HEK293 (cell line): ENCODE data around the gene MRPS2.

ENCODE experiments used
- MEIS1 ChIP-seq: sonication (generic); formaldehyde crosslinking; IDR thresholded peaks from 2 replicates; pipeline ENCODE4 v1.8.1; 2022; ENCODE audit warnings: missing genetic modification reagents, mild to moderate bottlenecking, borderline replicate concordance
- SCRT1 ChIP-seq: fragments of 450-650 bp; formaldehyde crosslinking; IDR thresholded peaks from 2 replicates; pipeline ENCODE4 v1.5.1; 2016; ENCODE audit warnings: missing biosample characterization, missing genetic modification characterization, borderline replicate concordance
- ZBTB21 ChIP-seq: fragments of 450-650 bp; formaldehyde crosslinking; IDR thresholded peaks from 2 replicates; pipeline ENCODE4 v1.5.1; 2017; ENCODE audit warnings: missing biosample characterization, missing genetic modification characterization
- ZBTB7A ChIP-seq: fragments of 450-650 bp; formaldehyde crosslinking; IDR thresholded peaks from 2 replicates; pipeline ENCODE4 v1.5.1; 2016; ENCODE audit warnings: low read depth, missing biosample characterization, missing genetic modification characterization
- ZNF132 ChIP-seq: fragments of 450-650 bp; formaldehyde crosslinking; IDR thresholded peaks from 2 replicates; pipeline ENCODE4 v1.5.1; 2017; ENCODE audit warnings: missing biosample characterization, missing genetic modification characterization, borderline replicate concordance
- ZNF146 ChIP-seq: fragments of 450-650 bp; formaldehyde crosslinking; IDR thresholded peaks from 2 replicates; pipeline ENCODE4 v1.5.1; 2016; ENCODE audit warnings: missing biosample characterization, missing genetic modification characterization
- ZNF174 ChIP-seq: fragments of 450-650 bp; formaldehyde crosslinking; IDR thresholded peaks from 2 replicates; pipeline ENCODE4 v1.5.0; 2017; ENCODE audit warnings: missing biosample characterization, mild to moderate bottlenecking, missing genetic modification characterization
- ZNF214 ChIP-seq: fragments of 450-650 bp; formaldehyde crosslinking; IDR thresholded peaks from 2 replicates; pipeline ENCODE4 v1.5.1; 2017; ENCODE audit warnings: missing biosample characterization, mild to moderate bottlenecking, missing genetic modification characterization, borderline replicate concordance
- ZNF223 ChIP-seq: fragments of 450-650 bp; formaldehyde crosslinking; IDR thresholded peaks from 2 replicates; pipeline ENCODE4 v1.5.1; 2016; ENCODE audit warnings: missing biosample characterization, missing genetic modification characterization
- ZNF292 ChIP-seq: fragments of 450-650 bp; formaldehyde crosslinking; IDR thresholded peaks from 2 replicates; pipeline ENCODE4 v1.5.1; 2016; ENCODE audit warnings: low read depth, missing biosample characterization, missing genetic modification characterization, borderline replicate concordance
- ZNF350 ChIP-seq: fragments of 450-650 bp; formaldehyde crosslinking; IDR thresholded peaks from 2 replicates; pipeline ENCODE4 v1.5.0; 2017; ENCODE audit warnings: missing biosample characterization, mild to moderate bottlenecking, missing genetic modification characterization
- ZNF423 ChIP-seq: fragments of 450-650 bp; formaldehyde crosslinking; IDR thresholded peaks from 2 replicates; pipeline ENCODE4 v1.5.1; 2016; ENCODE audit warnings: missing biosample characterization, missing genetic modification characterization
- ZNF426 ChIP-seq: fragments of 450-650 bp; formaldehyde crosslinking; IDR thresholded peaks from 2 replicates; pipeline ENCODE4 v1.5.1; 2017; ENCODE audit warnings: missing biosample characterization, missing genetic modification characterization, mild to moderate bottlenecking, inconsistent platforms, moderate library complexity
- ZNF501 ChIP-seq: fragments of 450-650 bp; formaldehyde crosslinking; IDR thresholded peaks from 2 replicates; pipeline ENCODE4 v1.5.1; 2016; ENCODE audit warnings: missing biosample characterization, missing genetic modification characterization
- ZNF549 ChIP-seq: fragments of 450-650 bp; IDR thresholded peaks from 2 replicates; pipeline ENCODE4 v1.5.1; 2018; ENCODE audit warnings: missing biosample characterization, missing genetic modification characterization, mild to moderate bottlenecking, inconsistent platforms, moderate library complexity
- TF ChIP-seq, protein P1 (sequence below): fragments of 450-650 bp; formaldehyde crosslinking; IDR thresholded peaks from 2 replicates; pipeline ENCODE4 v1.5.1; 2016; ENCODE audit warnings: missing biosample characterization, missing genetic modification characterization, borderline replicate concordance
- TF ChIP-seq, protein P2 (sequence below): fragments of 450-650 bp; formaldehyde crosslinking; conservative IDR thresholded peaks from 2 replicates; pipeline ENCODE4 v1.5.1; 2016; ENCODE audit warnings: low read depth, missing biosample characterization, missing genetic modification characterization
- TF ChIP-seq, protein P3 (sequence below): fragments of 450-650 bp; formaldehyde crosslinking; IDR thresholded peaks from 2 replicates; pipeline ENCODE4 v1.5.1; 2017; ENCODE audit warnings: missing biosample characterization, missing genetic modification characterization
- TF ChIP-seq, protein P4 (sequence below): fragments of 450-650 bp; formaldehyde crosslinking; IDR thresholded peaks from 2 replicates; pipeline ENCODE4 v1.5.1; 2016; ENCODE audit warnings: missing biosample characterization, missing genetic modification characterization, borderline replicate concordance
- TF ChIP-seq, protein P5 (sequence below): fragments of 450-650 bp; formaldehyde crosslinking; IDR thresholded peaks from 2 replicates; pipeline ENCODE4 v1.5.1; 2017; ENCODE audit warnings: missing biosample characterization, mild to moderate bottlenecking, missing genetic modification characterization, moderate library complexity

MRPS2 gene

DNA sequence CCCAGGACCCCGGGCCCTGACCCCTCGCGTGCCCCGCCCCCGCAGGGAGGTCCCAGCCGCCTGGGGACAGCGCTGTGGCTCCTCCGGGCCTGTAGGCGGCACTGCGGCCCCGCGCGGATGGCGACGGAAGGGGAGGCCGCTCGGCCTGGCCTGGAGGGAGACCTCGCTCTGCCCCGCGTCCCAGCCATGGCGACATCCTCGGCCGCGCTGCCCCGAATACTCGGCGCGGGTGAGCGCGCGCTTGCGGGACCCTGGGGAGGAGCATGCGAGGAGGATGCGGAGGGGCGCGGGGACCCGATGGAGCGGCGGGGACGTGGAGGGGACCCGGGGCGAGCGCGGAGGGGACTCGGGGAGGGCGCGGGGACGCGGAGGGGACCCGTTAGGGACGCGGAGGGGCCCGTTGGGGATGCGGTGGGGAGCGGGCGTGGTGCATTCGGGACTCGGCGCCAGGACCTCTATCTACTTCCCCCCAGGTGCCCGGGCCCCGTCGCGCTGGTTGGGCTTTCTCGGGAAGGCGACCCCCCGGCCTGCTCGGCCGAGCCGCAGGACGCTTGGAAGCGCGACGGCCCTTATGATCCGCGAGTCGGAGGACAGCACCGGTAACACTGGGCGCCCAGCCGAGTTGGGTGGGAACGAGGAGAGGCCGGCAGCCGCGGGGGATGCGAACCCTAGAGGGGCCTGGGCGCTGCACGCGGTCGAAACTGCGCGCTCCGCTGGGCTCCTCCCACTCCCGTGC lies at the start of gene MRPS2 (continued):
- TF ChIP-seq, protein P1, sequence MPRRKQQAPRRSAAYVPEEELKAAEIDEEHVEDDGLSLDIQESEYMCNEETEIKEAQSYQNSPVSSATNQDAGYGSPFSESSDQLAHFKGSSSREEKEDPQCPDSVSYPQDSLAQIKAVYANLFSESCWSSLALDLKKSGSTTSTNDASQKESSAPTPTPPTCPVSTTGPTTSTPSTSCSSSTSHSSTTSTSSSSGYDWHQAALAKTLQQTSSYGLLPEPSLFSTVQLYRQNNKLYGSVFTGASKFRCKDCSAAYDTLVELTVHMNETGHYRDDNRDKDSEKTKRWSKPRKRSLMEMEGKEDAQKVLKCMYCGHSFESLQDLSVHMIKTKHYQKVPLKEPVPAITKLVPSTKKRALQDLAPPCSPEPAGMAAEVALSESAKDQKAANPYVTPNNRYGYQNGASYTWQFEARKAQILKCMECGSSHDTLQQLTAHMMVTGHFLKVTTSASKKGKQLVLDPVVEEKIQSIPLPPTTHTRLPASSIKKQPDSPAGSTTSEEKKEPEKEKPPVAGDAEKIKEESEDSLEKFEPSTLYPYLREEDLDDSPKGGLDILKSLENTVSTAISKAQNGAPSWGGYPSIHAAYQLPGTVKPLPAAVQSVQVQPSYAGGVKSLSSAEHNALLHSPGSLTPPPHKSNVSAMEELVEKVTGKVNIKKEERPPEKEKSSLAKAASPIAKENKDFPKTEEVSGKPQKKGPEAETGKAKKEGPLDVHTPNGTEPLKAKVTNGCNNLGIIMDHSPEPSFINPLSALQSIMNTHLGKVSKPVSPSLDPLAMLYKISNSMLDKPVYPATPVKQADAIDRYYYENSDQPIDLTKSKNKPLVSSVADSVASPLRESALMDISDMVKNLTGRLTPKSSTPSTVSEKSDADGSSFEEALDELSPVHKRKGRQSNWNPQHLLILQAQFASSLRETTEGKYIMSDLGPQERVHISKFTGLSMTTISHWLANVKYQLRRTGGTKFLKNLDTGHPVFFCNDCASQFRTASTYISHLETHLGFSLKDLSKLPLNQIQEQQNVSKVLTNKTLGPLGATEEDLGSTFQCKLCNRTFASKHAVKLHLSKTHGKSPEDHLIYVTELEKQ, result no peak
- TF ChIP-seq ZNF146 (tag by site-specific recombination) (peak; percentile 47; the same call in 1 of the 2 replicates), ZBTB21 (tag by site-specific recombination) (peak; percentile 9; the same call in 1 of the 2 replicates), ZNF350 (no peak), SCRT1 (tag by site-specific recombination) (no peak), ZNF292 (tag by site-specific recombination) (no peak), ZNF223 (tag by site-specific recombination) (no peak), ZBTB7A (peak; percentile 93), ZNF132 (no peak), ZNF501 (tag by site-specific recombination) (peak; percentile 90), ZNF549 (tag by site-specific recombination) (no peak), ZNF174 (tag by site-specific recombination) (no peak), MEIS1 (peak; percentile 61; the same call in 1 of the 2 replicates), ZNF426 (no peak), ZNF423 (tag by site-specific recombination) (no peak), ZNF214 (tag by site-specific recombination) (no peak)
- TF ChIP-seq, protein P2, sequence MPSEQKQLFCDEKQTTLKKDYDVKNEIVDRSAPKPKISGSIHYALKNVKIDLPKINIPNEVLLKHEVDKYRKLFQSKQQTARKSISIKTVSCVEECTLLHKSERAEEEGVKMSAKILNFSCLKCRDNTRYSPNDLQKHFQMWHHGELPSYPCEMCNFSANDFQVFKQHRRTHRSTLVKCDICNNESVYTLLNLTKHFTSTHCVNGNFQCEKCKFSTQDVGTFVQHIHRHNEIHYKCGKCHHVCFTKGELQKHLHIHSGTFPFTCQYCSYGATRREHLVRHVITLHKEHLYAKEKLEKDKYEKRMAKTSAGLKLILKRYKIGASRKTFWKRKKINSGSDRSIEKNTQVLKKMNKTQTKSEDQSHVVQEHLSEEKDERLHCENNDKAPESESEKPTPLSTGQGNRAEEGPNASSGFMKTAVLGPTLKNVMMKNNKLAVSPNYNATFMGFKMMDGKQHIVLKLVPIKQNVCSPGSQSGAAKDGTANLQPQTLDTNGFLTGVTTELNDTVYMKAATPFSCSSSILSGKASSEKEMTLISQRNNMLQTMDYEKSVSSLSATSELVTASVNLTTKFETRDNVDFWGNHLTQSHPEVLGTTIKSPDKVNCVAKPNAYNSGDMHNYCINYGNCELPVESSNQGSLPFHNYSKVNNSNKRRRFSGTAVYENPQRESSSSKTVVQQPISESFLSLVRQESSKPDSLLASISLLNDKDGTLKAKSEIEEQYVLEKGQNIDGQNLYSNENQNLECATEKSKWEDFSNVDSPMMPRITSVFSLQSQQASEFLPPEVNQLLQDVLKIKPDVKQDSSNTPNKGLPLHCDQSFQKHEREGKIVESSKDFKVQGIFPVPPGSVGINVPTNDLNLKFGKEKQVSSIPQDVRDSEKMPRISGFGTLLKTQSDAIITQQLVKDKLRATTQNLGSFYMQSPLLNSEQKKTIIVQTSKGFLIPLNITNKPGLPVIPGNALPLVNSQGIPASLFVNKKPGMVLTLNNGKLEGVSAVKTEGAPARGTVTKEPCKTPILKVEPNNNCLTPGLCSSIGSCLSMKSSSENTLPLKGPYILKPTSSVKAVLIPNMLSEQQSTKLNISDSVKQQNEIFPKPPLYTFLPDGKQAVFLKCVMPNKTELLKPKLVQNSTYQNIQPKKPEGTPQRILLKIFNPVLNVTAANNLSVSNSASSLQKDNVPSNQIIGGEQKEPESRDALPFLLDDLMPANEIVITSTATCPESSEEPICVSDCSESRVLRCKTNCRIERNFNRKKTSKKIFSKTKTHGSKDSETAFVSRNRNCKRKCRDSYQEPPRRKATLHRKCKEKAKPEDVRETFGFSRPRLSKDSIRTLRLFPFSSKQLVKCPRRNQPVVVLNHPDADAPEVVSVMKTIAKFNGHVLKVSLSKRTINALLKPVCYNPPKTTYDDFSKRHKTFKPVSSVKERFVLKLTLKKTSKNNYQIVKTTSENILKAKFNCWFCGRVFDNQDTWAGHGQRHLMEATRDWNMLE (tag by site-specific recombination), result 0 out of 2 replicates have a peak, but pooled peaks have one; percentile 22
- TF ChIP-seq, protein P3, sequence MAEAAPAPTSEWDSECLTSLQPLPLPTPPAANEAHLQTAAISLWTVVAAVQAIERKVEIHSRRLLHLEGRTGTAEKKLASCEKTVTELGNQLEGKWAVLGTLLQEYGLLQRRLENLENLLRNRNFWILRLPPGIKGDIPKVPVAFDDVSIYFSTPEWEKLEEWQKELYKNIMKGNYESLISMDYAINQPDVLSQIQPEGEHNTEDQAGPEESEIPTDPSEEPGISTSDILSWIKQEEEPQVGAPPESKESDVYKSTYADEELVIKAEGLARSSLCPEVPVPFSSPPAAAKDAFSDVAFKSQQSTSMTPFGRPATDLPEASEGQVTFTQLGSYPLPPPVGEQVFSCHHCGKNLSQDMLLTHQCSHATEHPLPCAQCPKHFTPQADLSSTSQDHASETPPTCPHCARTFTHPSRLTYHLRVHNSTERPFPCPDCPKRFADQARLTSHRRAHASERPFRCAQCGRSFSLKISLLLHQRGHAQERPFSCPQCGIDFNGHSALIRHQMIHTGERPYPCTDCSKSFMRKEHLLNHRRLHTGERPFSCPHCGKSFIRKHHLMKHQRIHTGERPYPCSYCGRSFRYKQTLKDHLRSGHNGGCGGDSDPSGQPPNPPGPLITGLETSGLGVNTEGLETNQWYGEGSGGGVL (tag by site-specific recombination), result peak; percentile 78
- TF ChIP-seq, protein P4, sequence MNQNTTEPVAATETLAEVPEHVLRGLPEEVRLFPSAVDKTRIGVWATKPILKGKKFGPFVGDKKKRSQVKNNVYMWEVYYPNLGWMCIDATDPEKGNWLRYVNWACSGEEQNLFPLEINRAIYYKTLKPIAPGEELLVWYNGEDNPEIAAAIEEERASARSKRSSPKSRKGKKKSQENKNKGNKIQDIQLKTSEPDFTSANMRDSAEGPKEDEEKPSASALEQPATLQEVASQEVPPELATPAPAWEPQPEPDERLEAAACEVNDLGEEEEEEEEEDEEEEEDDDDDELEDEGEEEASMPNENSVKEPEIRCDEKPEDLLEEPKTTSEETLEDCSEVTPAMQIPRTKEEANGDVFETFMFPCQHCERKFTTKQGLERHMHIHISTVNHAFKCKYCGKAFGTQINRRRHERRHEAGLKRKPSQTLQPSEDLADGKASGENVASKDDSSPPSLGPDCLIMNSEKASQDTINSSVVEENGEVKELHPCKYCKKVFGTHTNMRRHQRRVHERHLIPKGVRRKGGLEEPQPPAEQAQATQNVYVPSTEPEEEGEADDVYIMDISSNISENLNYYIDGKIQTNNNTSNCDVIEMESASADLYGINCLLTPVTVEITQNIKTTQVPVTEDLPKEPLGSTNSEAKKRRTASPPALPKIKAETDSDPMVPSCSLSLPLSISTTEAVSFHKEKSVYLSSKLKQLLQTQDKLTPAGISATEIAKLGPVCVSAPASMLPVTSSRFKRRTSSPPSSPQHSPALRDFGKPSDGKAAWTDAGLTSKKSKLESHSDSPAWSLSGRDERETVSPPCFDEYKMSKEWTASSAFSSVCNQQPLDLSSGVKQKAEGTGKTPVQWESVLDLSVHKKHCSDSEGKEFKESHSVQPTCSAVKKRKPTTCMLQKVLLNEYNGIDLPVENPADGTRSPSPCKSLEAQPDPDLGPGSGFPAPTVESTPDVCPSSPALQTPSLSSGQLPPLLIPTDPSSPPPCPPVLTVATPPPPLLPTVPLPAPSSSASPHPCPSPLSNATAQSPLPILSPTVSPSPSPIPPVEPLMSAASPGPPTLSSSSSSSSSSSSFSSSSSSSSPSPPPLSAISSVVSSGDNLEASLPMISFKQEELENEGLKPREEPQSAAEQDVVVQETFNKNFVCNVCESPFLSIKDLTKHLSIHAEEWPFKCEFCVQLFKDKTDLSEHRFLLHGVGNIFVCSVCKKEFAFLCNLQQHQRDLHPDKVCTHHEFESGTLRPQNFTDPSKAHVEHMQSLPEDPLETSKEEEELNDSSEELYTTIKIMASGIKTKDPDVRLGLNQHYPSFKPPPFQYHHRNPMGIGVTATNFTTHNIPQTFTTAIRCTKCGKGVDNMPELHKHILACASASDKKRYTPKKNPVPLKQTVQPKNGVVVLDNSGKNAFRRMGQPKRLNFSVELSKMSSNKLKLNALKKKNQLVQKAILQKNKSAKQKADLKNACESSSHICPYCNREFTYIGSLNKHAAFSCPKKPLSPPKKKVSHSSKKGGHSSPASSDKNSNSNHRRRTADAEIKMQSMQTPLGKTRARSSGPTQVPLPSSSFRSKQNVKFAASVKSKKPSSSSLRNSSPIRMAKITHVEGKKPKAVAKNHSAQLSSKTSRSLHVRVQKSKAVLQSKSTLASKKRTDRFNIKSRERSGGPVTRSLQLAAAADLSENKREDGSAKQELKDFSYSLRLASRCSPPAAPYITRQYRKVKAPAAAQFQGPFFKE (tag by site-specific recombination), result no peak
- TF ChIP-seq, protein P5, sequence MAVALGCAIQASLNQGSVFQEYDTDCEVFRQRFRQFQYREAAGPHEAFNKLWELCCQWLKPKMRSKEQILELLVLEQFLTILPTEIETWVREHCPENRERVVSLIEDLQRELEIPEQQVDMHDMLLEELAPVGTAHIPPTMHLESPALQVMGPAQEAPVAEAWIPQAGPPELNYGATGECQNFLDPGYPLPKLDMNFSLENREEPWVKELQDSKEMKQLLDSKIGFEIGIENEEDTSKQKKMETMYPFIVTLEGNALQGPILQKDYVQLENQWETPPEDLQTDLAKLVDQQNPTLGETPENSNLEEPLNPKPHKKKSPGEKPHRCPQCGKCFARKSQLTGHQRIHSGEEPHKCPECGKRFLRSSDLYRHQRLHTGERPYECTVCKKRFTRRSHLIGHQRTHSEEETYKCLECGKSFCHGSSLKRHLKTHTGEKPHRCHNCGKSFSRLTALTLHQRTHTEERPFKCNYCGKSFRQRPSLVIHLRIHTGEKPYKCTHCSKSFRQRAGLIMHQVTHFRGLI (tag by site-specific recombination), result peak; percentile 91
